Muscle layer of colon (tissue), 2 donors: ENCODE measurements around the gene CD209.
"Not testable (repeated sequence)": the region's sequence is repeated elsewhere in the genome, so short reads cannot be mapped to it uniquely, and the experiment has no call there.

Source experiments
- H3K27ac ChIP-seq: one replicate; pipeline ENCODE4 v1.7.0; 2013; ENCODE audit warnings: low read depth, mild to moderate bottlenecking, low read length, moderate library complexity
- H3K27me3 ChIP-seq, 2 donors: one replicate each; pipeline ENCODE4 v1.7.0; 2013; ENCODE audit warnings: low read length in 2 of 2, mild to moderate bottlenecking in 2 of 2; ENCODE audit not compliant: insufficient read depth in 2 of 2, control insufficient read depth in 1 of 2
- H3K36me3 ChIP-seq: one replicate; pipeline ENCODE4 v1.7.0; 2013; ENCODE audit warnings: mild to moderate bottlenecking, low read length; ENCODE audit not compliant: insufficient read depth
- H3K4me1 ChIP-seq: one replicate; pipeline ENCODE4 v1.7.0; 2013; ENCODE audit warnings: mild to moderate bottlenecking, low read length; ENCODE audit not compliant: insufficient read depth
- H3K4me3 ChIP-seq, 2 donors: one replicate each; pipeline ENCODE4 v1.7.0; 2013; ENCODE audit warnings: low read length in 2 of 2, low read depth in 1 of 2, mild to moderate bottlenecking in 1 of 2, moderate library complexity in 1 of 2
- H3K9ac ChIP-seq: one replicate; pipeline ENCODE4 v1.7.0; 2013; ENCODE audit warnings: low read length
- H3K9me3 ChIP-seq: one replicate; pipeline ENCODE4 v1.7.0; 2013; ENCODE audit warnings: mild to moderate bottlenecking, low read length
- donor health status: abdominal sarcoma.
- donor health status: Adenocarcinoma of cecum.

Gene CD209, protein sequence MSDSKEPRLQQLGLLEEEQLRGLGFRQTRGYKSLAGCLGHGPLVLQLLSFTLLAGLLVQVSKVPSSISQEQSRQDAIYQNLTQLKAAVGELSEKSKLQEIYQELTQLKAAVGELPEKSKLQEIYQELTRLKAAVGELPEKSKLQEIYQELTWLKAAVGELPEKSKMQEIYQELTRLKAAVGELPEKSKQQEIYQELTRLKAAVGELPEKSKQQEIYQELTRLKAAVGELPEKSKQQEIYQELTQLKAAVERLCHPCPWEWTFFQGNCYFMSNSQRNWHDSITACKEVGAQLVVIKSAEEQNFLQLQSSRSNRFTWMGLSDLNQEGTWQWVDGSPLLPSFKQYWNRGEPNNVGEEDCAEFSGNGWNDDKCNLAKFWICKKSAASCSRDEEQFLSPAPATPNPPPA

DNA sequence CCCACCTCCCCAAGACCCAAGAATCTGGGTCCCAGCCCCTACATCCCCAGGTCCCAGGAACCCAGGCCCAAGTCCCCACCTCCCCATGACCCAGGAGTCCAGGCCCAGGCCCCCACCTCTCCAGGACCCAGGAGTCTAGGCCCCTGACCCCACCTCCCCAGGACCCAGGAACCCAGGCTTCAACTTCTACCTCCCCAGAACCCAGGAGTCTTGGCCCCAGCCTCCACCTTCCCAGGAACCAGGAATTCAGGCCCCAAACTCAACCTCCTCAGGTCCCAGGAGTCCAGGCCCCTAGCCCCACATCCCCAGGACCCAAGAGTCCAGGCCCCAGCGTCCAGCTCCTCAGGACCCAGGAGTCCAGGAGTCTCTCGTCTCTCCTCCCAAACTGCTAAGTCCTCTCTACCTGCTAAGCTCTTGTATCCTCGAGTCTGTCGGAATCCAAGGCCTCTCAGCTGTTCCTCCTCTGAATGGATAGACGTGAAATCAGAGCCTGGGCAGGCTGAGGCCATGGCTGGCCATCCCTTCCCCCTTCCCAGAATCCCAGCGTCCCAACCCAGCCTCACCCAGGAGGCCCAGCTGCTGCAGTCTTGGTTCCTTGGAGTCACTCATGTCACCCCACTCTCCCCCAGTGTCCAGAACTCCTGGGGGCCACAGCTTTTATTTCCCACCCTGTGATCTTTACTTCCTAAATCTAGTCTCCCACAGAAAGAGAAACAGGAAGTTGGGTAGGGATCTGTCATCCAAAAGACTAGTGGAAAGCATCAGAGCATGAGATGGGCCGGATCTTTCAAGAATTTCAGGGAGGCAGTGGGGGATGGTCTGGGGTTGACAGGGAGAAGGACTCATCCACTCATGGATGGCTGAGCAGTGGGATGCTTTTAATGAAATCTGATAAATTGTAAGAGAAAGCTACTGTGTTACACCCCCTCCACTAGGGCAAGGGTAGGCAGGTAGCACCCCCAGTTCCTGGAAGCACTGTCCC is at the start of gene CD209:
TSS of gene CD209 (minus strand) at position 632 of the 982 bp plus-strand sequence. CDS start at position 609, 23 bp downstream.
- H3K36me3 ChIP-seq, result no peaks in the 10 kb centered on the region
- no peak within 1 kb of the TSS for H3K9ac ChIP-seq
- no peak within 1 kb of the TSS for H3K27ac ChIP-seq
- H3K27me3 ChIP-seq, result peaks cover 6 to 15% of the 10 kb centered on the region in 2 donors
- no peaks in the 10 kb centered on the region for H3K4me1 ChIP-seq
- H3K4me3 ChIP-seq, result no peak within 1 kb of the TSS
- no peaks in the 10 kb centered on the region for H3K9me3 ChIP-seq

DNA sequence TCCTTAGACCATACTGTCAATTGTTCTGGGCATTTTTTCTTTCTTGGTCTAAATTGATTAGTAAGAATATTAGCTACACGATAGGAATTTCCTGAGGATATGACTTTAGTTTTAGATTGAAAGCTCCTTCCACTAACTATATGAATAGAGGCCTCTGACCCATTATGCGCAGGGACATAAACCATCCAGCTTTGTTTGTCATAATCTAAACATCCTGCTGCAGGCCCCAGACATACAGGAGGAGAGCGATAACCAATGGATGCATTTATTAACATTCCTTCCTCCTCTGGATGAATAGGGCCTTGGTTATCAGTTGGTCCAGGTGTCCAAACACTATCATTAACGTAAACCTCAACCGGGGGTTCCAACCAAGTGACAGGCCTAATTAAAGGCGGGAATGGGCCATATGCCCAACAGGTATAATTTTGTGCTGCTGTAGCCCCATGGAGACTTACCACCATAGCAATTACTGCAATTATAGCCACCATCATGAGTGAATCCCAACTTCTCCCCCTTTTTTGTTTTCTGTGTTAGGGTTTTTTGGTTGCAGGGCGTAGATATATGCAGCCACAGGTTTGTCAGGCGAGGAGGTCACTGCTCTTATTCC is 48.3 kb upstream of the CD209 start:
- H3K4me1 ChIP-seq, result no peaks in the 10 kb centered on the region

GRCh38 chr19:7793493-7793892 is 46.2 kb upstream of the CD209 start:
- no peak overlapping the region for H3K9ac ChIP-seq
- no peaks in the 10 kb centered on the region for H3K9me3 ChIP-seq

More for the DNA sequence above, 48.3 kb upstream of the CD209 start:
- Histone ChIP-seq H3K9ac (no peak overlapping the region), H3K4me3 (no peak overlapping the region), H3K36me3 (no peaks in the 10 kb centered on the region), H3K9me3 (no peaks in the 10 kb centered on the region), H3K27ac (no peak overlapping the region), H3K27me3 (peaks cover 0 to 4% of the 10 kb centered on the region in 2 donors)

GRCh38 chr19:7792701-7793100 is 45.4 kb upstream of the CD209 start:
- H3K9me3 ChIP-seq, H3K27ac ChIP-seq, H3K4me1 ChIP-seq, H3K36me3 ChIP-seq, H3K4me3 ChIP-seq, H3K9ac ChIP-seq: not testable (repeated sequence)
- H3K27me3 ChIP-seq, result peaks cover 3 to 20% of the 10 kb centered on the region in 2 donors

More at GRCh38 chr19:7793493-7793892, 46.2 kb upstream of the CD209 start:
- Histone ChIP-seq H3K4me1 (no peaks in the 10 kb centered on the region), H3K27ac (no peak overlapping the region), H3K36me3 (no peaks in the 10 kb centered on the region), H3K27me3 (peaks cover 0 to 16% of the 10 kb centered on the region in 2 donors), H3K4me3 (no peak overlapping the region)

GRCh38 chr19:7792281-7792680 is 44.9 kb upstream of the CD209 start:
- Histone ChIP-seq H3K9me3 (no peaks in the 10 kb centered on the region), H3K4me1 (no peaks in the 10 kb centered on the region), H3K9ac (no peak overlapping the region), H3K27me3 (peaks cover 5 to 24% of the 10 kb centered on the region in 2 donors), H3K36me3 (no peaks in the 10 kb centered on the region), H3K4me3 (no peak overlapping the region), H3K27ac (no peak overlapping the region)

DNA sequence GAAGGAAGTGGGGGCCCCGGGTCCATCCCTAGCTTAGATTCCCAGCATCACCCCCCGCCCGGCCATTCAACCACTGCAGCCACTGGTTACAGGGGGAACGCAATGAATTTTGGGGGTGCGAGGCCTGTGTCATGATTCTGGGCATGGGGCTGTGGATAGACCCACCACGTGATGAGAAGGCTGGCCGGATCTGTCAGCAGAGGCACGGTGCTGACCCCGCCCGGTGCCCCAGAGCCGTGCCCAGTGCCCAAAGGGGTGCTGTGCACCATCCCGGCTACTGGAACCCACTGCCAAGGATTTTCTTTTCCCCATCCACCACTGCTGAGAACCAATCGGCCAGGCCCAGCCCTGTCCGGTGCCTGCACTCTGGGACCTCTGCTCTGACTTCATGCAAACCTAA is 43.1 kb upstream of the CD209 start:
- H3K36me3 ChIP-seq, result no peaks in the 10 kb centered on the region
- H3K9me3 ChIP-seq, result no peaks in the 10 kb centered on the region
- no peak overlapping the region for H3K4me3 ChIP-seq
- no peak overlapping the region for H3K9ac ChIP-seq
- peaks cover 5 to 32% of the 10 kb centered on the region in 2 donors for H3K27me3 ChIP-seq
- no peak overlapping the region for H3K27ac ChIP-seq
- no peaks in the 10 kb centered on the region for H3K4me1 ChIP-seq

DNA sequence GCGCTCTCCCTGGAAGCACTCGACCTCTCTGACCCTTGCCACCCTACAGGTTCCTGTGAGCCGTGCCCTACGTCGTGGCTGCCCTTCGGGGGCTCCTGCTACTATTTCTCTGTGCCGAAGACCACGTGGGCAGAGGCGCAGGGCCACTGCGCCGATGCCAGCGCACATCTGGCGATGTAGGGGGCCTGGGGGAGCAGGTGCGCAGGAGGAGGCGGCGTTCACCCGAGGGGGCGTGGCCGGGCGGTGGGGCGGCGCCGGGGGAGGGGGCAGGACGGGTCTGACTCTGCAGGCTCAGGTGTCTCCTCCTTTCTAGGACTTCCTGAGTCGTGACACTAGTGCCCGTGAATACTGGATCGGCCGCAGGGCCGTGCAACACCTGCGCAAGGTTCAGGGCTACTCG is 42.1 kb upstream of the CD209 start:
- no peaks in the 10 kb centered on the region for H3K36me3 ChIP-seq
- no peak overlapping the region for H3K4me3 ChIP-seq
- no peak overlapping the region for H3K27ac ChIP-seq
- H3K27me3 ChIP-seq, result peaks cover 5 to 32% of the 10 kb centered on the region in 2 donors
- no peak overlapping the region for H3K9ac ChIP-seq
- H3K4me1 ChIP-seq, result no peaks in the 10 kb centered on the region
- H3K9me3 ChIP-seq, result no peaks in the 10 kb centered on the region

DNA sequence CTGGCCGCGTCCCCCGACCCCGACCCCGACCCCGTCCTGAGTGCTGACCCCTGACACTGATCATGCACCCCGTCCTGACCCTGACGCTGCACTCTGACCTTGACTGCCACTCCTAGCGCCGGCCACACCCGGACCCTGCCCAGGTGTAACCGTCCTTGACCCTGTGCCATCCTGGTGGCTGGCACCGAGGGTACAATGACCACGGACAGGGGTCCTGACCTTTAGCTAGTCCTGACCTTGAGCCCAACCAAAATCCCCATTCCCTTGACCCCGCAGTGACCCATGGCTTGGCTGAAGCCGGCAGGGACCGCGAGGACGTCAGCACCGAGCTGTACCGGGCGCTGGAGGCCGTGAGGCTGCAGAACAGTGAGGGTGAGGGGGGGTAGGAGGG is 41.6 kb upstream of the CD209 start:
- Histone ChIP-seq H3K4me1 (no peaks in the 10 kb centered on the region), H3K9me3 (no peaks in the 10 kb centered on the region), H3K36me3 (no peaks in the 10 kb centered on the region), H3K27me3 (peaks cover 5 to 32% of the 10 kb centered on the region in 2 donors), H3K9ac (no peak overlapping the region), H3K4me3 (no peak overlapping the region), H3K27ac (no peak overlapping the region)

DNA sequence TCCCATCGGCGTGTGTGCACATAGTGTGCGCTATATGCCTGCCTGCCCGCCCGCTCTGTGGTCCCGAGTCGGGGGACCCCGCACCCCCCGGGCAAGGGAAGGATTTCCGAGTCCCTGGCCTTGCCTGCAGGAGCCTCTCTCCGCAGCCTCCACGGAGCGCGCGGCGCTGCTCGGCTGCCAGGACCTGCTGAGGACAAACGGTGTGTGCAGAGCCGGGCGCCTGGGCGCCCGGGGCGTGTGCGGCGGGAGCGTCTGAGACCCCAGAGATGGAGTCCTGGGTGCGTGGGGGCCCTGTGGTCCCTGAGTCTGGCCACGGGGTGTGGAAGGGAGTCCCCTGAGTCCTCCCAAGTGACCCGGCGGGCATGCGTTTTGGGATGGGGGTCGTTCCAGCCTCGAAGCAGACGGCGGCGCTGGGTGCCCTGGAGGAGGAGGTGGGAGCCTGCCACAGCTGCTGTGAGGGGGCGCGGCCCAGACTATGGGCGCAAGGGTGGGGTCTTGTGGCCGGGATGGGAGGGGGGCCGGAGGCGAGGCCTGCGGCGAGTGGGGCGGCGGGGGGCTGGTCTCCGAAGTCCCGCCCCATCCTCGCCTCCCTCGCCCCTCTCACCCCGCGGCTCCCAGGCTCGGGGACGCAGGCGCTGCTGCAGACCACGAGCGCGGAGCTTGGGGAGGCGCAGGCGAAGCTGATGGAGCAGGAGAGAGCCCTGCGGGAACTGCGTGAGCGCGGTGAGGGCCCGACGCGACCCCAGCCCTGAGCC is 41.0 kb upstream of the CD209 start:
- H3K9ac ChIP-seq, result no peak overlapping the region
- peaks cover 5 to 32% of the 10 kb centered on the region in 2 donors for H3K27me3 ChIP-seq
- H3K9me3 ChIP-seq, result no peaks in the 10 kb centered on the region
- H3K4me1 ChIP-seq, result no peaks in the 10 kb centered on the region
- H3K36me3 ChIP-seq, result no peaks in the 10 kb centered on the region
- no peak overlapping the region for H3K27ac ChIP-seq
- H3K4me3 ChIP-seq, result no peak overlapping the region

- Histone ChIP-seq H3K4me1 (no peaks in the 10 kb centered on the region), H3K27me3 (peaks cover 5 to 32% of the 10 kb centered on the region in 2 donors), H3K9ac (no peak overlapping the region), H3K36me3 (no peaks in the 10 kb centered on the region), H3K9me3 (no peaks in the 10 kb centered on the region), H3K27ac (no peak overlapping the region), H3K4me3 (no peak overlapping the region)
These were observed 40.4 kb upstream of the CD209 start for GRCh38 chr19:7787602-7788177.
